GM19193 (cell line): ENCODE data around the gene ENPP7.

Experiments
- POLR2A ChIP-seq: IDR thresholded peaks from 4 replicates; pipeline ENCODE4 v1.6.1; 2011; ENCODE audit not compliant: insufficient read depth, insufficient read length; ENCODE audit errors: extremely low read depth

The ENPP7 gene

DNA sequence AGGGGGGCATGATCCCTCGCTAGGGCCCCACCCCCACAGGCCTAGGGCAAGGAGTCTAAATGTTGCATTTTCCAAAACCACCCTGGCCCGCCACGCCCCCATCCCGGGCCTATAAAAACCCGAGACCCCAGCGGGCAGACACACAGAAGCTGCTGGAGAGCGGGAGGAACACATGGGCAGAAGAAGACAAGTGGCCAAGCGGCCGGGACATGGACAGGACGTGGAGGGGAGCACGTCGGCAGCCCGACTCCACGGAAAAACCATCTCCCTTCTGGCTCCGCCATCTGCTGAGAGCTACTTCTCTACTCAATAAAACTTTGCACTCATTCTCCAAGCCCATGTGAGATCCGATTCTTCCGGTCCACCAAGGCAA lies 34.1 kb upstream of the ENPP7 start:
- TF ChIP-seq POLR2A = no peak

DNA sequence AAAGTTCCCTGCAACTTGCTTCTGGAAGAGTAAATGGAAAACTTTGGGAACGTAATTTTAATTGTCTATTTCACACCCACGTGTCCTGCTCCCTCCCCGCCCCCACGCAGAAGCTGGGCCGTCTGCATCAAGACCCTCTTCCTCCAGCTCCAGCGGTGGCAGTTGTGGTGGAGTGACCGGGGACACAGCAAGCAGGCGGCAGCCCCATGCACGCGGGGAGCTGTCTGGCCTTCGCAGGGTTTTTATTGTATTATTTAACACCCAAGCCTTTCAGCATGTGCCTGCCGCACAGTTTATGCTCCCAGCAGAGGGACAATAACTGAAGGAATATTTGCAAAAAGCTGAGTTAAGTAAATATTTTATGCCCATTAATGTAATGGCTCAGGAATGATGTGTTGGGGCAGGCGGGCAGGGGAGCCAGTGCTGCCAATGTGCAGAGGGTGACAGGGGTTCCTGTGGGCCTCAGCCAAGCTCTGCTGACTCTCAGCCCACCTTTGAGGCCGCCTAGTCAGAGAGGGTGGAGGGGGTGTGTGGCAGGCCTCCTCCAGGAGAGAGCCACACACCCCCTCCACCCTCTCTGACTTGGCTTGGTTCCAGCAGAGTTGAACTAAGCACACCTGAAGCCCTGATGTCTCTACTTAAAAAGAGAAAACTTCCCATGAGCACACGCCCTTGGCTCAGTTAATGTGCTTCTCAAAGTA lies 32.4 kb upstream of the ENPP7 start:
- no peak for TF ChIP-seq POLR2A

DNA sequence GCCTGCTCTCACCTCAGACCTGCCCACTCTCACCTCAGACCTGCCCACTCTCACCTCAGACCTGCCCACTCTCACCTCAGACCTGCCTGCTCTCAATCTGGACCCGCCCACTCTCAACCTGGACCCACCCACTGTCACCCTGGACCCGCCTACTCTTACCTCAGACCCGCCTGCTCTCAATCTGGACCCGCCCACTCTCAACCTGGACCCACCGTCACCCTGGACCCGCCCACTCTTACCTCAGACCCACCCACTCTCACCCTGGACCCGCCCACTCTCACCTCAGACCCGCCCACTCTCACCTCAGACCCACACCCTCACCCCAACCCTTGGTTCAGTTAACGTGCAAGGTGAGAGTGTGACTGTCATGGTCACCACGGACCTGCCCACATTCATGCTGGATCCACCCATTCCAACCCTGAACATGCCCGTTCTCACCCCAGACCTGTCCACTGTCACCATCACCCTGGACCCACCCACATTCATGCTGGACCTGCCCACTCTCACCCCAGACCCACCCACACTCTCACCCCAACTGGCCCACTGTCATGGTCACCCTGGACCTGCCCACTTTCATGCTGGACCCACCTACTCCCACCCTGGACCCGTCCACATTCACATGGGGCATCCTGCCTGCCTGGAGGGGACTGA lies 31.2 kb upstream of the ENPP7 start:
- no peak for TF ChIP-seq POLR2A

DNA sequence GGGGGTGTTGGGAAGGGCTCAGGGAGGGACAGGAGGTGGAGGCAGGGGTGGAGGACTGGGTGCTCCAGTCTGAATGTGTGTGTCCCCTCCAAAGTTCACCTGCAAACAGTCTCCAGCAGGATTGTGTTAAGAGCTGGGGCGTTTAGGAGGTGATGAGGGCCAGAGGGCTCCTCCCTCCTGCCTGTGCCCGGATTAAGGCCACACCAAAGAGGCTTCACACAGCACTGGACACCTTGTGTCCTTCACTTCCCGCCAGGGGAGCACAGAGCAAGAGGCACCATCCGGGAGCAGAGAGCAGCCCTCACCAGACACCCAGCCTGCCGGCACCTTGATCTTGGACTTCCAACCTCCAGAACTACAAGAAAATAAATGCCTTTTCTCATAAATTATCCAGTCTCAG lies 30.2 kb upstream of the ENPP7 start:
- TF ChIP-seq POLR2A = no peak

DNA sequence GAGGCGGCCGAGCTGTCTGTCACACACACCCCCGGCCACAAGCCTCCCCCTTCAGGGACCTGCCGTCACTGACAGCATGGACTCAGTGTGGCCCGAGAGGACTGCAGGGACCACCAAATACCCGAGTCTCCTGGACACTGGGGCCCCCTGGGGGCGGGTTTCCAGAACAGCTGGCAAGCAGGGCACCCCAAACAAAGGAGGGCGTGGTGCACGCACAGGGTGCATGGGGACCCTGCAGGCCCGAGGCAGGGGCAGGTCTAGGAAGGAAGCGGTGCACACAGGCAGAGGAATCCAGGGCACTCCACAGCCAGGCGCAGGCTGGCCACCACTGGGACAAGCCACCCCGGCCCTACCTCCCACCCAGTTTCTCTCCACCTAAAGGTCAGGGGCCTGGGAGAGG lies 28.7 kb upstream of the ENPP7 start:
- TF ChIP-seq POLR2A = no peak

DNA sequence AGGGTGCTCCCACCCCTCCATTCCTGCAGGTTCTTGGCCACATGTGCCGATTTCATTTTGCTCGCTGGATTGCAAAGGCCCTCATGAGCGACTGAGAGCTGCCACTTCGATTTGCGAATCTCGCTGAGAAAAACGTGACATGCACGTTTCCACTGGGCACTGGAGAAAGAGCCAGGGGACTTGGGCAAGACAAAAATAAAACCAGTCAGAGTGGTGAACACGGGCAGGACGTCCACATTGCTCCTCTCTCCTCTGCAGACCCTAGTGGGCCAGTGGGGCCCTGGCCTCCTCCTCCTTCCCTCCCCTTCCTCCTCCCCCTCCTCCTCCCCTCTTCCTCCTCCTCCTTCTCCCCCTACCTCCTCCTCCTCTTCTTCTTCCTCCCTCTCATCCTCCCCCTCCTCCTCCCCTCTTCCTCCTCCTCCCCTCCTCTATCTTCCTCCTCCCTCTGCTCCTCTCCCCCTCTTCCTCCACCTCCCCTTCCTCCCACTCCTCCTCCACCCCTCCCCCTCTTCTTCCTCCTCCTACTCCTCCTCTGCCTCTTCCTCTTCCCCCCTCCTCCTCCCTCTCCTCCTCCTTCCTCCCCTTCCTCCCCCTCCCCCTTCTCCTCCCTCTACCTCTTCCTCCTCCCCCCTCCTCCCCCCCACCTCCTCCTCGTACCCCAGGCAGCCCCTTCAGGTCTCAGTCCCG lies 28.1 kb upstream of the ENPP7 start:
- no peak for TF ChIP-seq POLR2A

DNA sequence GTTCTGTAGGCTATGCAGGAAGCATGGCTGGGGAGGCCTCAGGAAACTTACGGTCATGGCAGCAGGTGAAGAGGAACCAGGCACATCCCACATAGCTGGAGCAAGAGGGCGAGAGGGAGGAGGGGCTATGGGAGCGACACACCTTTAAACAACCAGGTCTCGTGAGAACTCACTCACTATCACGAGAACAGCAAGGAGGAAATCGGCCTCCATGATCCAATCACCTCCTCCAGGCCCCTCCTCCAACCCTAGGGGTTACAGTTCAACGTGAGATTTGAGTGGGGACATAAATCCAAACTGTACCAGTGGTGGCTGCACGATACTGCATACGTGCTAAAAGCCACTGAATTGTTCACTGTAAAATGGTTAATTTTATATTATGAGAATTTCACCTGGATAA lies 26.1 kb upstream of the ENPP7 start:
- TF ChIP-seq POLR2A = no peak

DNA sequence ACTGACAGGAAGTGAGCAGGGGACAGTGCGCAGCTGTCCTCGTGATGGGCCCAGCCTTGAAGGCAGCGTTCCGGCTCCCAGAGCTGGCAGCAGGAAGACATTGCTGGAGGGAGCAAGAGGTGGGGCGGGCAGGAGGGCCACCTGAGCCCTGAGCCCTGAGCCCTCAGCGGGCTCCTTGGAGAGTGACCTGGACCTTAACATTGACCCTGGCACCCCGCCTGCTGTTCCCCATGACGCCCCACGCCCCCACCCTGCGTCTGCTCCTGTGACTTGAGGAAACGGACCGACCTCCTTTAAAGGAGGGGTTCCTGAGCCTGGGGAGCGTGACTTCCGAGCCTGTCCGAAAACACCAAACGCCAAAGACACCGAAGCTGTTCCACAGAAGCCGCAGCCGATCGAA lies 25.1 kb upstream of the ENPP7 start:
- TF ChIP-seq POLR2A = no peak

DNA sequence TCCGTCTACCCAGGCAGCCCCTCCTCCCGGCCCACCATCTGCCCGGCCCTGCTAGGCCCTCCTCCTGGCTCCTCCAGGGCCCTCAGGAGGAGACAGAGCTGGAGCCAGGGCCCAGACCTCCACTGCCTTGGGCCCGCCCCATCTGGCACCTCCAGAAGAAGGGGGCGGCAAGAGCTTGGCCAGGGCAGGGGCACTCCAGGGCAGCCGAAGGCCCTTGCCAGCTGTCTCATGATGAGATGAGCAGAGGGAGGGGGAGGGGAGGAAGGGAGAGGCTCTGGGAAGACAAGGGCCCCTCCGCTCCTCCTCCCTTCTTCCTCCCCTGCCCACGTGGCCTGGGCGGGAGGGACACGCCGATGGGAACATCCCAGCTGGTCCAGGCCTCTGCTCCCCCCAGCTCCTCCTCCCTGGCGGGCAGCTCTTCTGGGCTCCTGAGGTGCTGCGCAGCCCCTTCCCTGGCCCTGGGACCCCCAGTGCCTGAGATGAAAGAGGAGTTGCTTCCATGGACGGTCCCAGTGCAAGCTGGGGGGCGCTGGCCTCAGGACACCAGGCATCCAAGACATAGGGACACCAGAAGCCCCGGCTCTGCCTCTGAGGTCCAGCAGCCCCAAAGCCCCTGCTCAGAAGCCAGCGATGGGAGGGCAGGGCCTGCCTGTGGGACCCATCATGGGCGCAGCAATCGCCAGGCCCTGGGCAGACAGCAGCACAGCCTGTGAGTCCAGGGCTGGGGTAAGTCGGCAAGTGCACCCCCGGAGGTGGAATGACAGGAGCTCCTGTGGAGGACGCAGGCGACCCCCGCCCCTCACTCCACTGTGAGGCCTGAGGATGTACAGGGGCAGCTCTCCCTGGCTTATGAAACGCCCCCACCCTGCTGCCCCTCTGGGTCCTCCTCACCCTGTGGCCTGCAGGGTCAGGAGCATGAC lies 23.6 kb upstream of the ENPP7 start:
- TF ChIP-seq POLR2A = no peak

DNA sequence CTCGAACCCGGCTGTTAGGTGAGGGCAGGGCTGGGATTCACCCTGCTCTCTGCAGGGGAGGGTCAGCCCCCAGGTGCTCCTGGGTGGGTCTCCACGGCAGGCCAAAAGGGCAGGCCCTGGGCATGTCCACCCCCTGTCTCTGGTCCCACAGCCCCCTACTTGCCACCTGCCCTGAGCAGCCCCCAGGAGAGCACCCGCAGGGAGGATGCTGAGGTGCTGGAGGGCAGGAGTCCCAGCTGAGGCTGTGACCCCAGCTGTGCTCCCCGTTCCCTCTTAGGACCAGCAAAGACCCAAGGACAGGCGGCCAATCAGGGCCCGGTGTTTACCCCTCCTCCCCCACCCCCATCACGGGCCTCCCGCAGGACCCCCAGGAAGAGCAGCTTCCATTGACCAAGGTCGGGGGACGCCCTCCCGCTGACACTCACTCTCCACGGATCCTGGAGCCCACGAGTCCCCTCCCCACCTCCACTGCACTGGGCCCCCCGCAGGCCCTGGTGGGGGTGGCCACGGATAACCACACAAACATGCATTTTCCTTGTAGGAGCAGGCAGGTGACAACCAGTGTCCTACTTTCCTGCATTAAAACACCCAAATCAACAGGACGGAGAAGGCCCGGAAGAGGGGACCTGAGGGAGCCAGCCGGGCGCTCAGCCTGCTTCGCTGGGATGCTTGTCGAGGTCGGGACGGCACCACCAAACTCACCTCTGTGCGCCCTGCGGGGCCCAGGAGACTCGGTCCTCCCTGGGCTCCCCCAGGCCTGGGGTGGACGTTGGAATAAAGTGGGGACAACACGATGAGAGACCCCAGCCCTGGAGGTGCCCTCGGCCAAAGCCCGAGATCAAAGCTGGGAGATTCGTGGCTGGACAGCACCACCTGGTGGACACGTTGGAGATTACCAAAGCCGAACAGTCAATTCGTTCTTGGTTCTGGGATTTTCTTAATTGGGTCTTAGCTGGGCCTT lies 22.5 kb upstream of the ENPP7 start:
- no peak for TF ChIP-seq POLR2A

DNA sequence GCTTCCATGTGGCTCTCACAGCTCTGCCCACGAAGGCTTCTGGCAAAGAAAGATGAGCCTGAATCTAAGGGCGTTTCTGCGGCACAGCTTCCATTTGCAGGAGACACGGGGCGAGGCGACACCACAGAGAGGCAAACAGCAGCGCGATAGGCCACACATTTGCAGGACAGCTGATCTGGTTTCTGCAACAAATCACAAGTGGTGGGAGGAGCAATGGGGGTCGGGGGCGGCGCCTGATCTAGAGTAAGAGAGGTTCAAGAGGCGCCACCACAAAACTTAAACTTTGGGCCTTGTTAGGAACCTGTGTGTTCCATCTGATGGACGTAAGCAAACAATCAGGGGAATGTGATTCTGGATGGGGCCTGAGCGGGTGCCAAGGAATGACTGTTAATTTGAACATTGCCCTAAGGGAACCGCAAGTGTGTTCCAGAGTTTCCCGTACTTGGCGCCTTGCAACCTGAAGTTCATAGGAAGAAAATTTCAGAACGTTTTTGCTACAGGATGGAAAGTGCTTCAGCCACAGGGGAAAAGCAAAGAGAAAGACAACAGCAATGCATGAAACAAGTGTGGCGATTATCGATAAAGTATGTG lies 18.9 kb upstream of the ENPP7 start:
- no peak for TF ChIP-seq POLR2A

DNA sequence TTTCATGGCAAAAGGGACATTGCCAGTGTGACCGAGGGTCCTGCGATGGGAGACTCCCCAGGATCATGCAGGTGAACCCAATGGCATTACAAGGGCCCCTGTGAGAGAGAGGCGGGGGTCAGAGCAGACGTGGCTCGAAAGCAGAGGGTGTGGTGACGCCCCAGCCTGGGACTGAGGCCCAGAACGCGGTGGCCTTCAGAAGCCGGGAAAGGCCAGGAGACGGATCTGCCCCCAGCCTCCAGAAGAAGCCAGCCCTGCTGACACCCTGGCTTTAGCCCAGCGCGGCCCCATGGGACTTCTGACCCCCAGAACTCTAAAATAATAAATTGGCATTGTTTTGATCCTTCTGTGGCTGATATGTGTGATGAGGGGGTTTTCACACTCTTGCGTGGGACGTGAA lies 17.4 kb upstream of the ENPP7 start:
- TF ChIP-seq POLR2A = no peak

DNA sequence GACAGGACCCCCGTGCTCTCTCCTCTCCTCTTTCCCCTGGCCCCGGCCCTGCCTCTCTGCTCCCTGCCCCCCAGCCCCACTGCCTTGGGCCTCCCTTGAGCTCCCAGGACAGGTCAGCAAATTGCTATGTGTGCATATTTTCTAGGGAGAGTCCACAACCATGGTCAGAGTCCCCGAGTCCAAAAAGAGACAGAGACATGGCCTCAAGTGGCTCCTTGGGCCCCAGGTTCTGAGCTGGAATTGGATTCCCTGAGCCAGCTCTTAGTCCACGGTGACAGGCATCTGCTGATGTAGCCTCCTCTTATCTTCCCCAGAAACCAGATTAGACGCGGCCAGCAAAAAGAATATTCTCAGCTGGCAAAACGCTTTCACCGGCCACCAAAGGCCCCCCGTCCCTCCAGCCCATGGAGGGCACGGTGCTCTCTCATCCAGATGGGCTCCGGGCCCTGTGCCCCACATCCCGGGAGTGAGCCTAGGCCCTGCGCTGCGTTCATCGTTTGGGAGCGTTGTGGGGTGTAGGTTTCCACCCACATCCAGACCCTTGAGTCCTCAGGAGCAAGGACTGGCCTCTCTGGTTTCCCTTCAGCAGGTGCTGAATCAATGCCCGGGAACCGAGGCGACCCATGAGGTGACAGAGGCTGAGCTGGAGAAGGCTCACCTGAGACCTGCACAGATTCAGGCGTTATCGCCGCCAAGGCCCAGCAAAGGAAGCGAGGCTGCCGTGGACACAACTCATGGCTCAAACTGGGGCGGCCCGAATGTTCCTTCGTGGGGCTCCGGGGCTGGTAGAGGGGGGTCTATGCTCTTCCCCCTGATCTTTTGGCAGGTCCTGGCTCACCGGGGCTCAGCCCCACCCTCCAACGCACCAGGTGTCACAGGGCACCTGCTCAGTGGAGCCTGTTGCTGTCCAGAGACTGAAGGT lies 16.3 kb upstream of the ENPP7 start:
- TF ChIP-seq POLR2A = no peak
